Spinal cord (tissue), 10 donors: Measurements from ENCODE around the gene CTSG. TPM values are rescaled to one million over a fixed set of nuclear protein-coding genes. Genes with fewer than 3 reads are reported as not detected.
"Not testable (repeated sequence)": the region's sequence is repeated elsewhere in the genome, so short reads cannot be mapped to it uniquely, and the experiment has no call there.

Source experiments
- DNase-seq, 6 donors: peaks; one replicate each; pipeline versions ENCODE4 v3.0.0 to v3.0.0-alpha.2; 2013 to 2015; ENCODE audit warnings: low spot score in 6 of 6, low read depth in 4 of 6
- H3K27ac ChIP-seq: one replicate; pipeline ENCODE4 v1.5.1; 2013; ENCODE audit warnings: low read depth, low read length, control low read depth
- H3K27me3 ChIP-seq: one replicate; pipeline ENCODE4 v1.6.1; 2013; ENCODE audit warnings: low read length; ENCODE audit not compliant: control insufficient read depth, insufficient read depth
- H3K36me3 ChIP-seq: one replicate; pipeline ENCODE4 v1.6.1; 2013; ENCODE audit warnings: low read length; ENCODE audit not compliant: control insufficient read depth, insufficient read depth
- H3K4me1 ChIP-seq: one replicate; pipeline ENCODE4 v1.6.1; 2013; ENCODE audit warnings: low read length; ENCODE audit not compliant: control insufficient read depth, insufficient read depth
- H3K4me3 ChIP-seq: one replicate; pipeline ENCODE4 v1.5.1; 2013; ENCODE audit warnings: low read depth, low read length, control low read depth
- H3K9me3 ChIP-seq: one replicate; pipeline ENCODE4 v1.6.1; 2013; ENCODE audit warnings: low read length; ENCODE audit not compliant: control insufficient read depth, insufficient read depth
- WGBS: methylation state at CpG from one replicate; pipeline ENCODE4 v1.1.5; 2013; ENCODE audit warnings: missing lambda C conversion rate; ENCODE audit not compliant: insufficient coverage; 5-methylcytosine and 5-hydroxymethylcytosine counted together
- polyA plus RNA-seq, 2 donors: library from polyadenylated mRNA; unstranded; fragments of 120-200 nt; gene quantifications; one replicate each; pipeline ENCODE4 v1.2.1, GENCODE V29; 2013; ENCODE audit not compliant: insufficient read length in 2 of 2
- total RNA-seq, 2 donors: library from RNA; depleted of rRNA in 1 of 2; stranded (reverse); fragments of 120-200 nt in 1 of 2; fragments of >200 nt in 1 of 2; gene quantifications; one replicate each; pipeline versions ENCODE4 v1.2.3 to v1.2.4, GENCODE V29; 2013 to 2014
- donor health status: healthy.

The CTSG gene
- total and polyA plus RNA-seq, 4 donors: 0.36 to 23.0 (median 4.6) TPM; not detected in 1

DNA sequence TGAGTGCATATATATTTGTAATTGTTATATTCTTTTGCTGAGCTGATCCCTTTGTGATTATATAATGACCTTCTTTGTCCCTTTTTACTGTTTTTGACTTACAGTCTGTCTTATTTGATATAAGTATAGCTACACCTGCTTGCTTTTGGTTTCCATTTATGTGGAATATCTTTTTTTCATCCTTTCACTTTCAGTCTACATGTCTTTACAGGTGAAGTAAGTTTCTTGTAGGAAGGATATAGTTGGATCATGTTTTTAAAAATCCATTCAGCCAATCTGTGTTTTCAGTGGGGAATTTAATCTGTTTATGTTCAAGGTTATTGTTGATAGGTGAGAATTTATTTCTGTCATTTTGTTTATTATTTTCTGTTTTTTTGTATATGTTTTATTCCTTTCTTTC is 21.4 kb upstream of the CTSG start:
- no peaks in the 10 kb centered on the region for H3K36me3 ChIP-seq
- DNase-seq: no peak
- H3K27ac ChIP-seq: no peak overlapping the region
- no peaks in the 10 kb centered on the region for H3K27me3 ChIP-seq
- H3K4me1 ChIP-seq: no peaks in the 10 kb centered on the region
- no peak overlapping the region for H3K4me3 ChIP-seq
- peaks cover 5% of the 10 kb centered on the region for H3K9me3 ChIP-seq

DNA sequence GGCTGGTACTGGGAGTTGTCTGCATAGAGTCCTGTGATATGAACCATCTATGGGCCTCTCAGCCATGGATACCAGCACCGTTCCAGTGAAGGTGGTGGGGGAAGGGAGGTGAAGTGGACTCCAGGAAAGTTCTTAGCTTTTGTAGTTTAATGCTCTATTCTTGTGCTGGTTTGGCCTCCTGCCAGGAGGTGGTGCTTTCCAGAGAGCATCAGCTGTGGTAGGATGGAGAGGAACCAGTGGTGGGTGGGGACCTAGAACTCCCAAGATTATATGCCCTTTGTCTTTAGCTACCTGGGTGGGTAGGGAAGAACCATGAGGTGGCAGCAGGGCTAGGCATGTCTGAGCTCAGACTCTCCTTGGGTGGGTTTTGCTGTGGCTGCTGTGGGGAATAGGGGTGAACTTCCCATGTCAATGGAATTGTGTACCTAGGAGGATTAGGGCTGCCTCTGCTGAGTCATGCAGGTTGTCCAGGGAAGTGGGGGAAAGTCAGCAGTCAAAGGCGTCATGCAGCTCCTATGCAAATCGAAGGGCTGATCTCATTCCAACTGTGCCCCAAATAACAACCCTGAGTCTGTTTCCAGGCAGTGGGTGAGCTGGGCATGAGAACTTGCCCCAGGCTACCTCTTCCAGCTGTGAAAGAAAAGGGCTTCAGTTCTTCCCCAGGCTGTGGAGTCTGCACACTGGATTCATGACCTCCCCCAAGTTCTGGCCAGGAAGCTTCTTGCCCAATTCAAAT is 19.2 kb upstream of the CTSG start:
- WGBS: 72% methylated on average over 3 of the region's 3 CpGs
- Histone ChIP-seq H3K27me3 (no peaks in the 10 kb centered on the region), H3K9me3 (peaks cover 6% of the 10 kb centered on the region), H3K36me3 (no peaks in the 10 kb centered on the region), H3K4me3 (no peak overlapping the region), H3K27ac (no peak overlapping the region), H3K4me1 (no peaks in the 10 kb centered on the region)
- no peak for DNase-seq

DNA sequence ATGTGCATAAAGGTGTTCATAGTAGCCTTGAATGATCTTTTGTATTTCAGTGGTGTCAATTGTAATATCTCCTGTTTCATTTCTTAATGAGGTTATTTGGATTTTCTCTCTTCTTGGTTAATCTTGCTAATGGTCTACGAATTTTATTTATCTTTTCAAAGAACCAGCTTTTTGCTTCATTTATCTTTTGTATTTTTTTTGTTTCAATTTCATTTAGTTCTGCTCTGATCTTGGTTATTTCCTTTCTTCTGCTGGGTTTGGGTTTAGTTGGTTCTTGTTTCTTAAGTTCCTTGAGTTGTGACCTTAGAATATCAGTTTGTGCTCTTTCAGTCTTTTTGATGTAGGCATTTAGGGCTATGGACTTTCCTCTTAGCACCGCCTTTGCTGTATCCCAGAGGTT is 15.0 kb upstream of the CTSG start:
- H3K36me3 ChIP-seq, H3K4me1 ChIP-seq, DNase-seq, H3K4me3 ChIP-seq, H3K9me3 ChIP-seq, H3K27ac ChIP-seq, H3K27me3 ChIP-seq: not testable (repeated sequence)
- no CpG with 5 or more reads among the region's 2 CpGs for WGBS

DNA sequence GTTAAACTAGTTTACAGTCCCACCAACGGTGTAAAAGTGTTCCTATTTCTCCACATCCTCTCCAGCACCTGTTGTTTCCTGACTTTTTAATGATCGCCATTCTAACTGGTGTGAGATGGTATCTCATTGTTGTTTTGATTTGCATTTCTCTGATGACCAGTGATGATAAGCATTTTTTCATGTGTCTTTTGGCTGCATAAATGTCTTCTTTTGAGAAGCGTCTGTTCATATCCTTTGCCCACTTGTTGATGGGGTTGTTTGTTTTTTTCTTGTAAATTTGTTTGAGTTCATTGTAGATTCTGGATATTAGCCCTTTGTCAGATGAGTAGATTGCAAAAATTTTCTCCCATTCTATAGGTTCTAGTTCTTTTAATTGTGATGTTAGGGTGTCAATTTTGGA is 8.4 kb upstream of the CTSG start:
- not testable (repeated sequence) for H3K9me3 ChIP-seq, H3K4me3 ChIP-seq, H3K4me1 ChIP-seq, DNase-seq, H3K27me3 ChIP-seq, H3K36me3 ChIP-seq, H3K27ac ChIP-seq
- WGBS: no CpG with 5 or more reads among the region's 3 CpGs

DNA sequence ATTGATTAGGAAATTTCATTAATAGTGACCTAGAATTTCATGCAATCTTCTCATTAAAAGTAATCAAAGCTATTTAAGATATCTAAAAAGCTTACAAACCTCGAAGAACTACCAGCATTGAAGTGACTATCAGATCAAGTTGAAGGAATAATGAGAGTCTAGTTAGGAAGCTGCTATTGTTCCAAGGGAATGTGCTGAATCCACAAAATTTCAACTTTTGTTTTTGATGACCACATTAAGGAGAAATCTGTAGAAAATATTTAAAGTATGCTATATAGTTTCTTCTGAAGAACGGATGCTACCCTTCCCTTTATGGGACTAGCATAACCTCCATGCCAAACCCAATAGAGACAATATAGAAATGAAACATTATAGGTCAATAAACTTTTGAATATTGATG is 2.5 kb upstream of the CTSG start:
- Histone ChIP-seq H3K27ac (no peak overlapping the region), H3K4me1 (no peaks in the 10 kb centered on the region), H3K27me3 (no peaks in the 10 kb centered on the region), H3K36me3 (no peaks in the 10 kb centered on the region), H3K9me3 (no peaks in the 10 kb centered on the region), H3K4me3 (no peak overlapping the region)
- no CpG with 5 or more reads among the region's 2 CpGs for WGBS
- no peak for DNase-seq

DNA sequence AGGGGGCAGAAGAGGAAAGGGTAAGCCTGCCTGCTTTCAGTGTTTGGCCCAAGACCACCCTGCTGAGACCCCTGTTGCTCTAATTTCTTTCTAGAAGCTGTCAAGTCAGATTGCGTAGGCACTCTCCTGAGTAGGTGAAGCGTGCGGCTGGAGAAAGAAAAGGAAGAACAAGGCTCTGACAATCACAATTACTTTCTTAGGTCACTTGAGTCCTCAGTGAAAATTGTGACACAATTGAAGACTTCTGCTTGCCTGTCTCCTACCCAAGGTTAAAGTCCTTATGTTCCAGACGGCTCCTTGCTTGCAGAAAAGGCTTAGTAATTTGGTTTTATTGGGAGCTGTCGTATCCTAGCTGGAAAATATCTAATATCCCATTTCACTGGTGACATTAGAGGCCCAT is 721 bp upstream of the CTSG start:
- Histone ChIP-seq H3K4me3 (no peak overlapping the region), H3K27me3 (no peaks in the 10 kb centered on the region), H3K4me1 (no peaks in the 10 kb centered on the region), H3K9me3 (no peaks in the 10 kb centered on the region), H3K36me3 (no peaks in the 10 kb centered on the region), H3K27ac (no peak overlapping the region)
- WGBS: 67% methylated on average over 1 of the region's 5 CpGs
- no peak for DNase-seq

DNA sequence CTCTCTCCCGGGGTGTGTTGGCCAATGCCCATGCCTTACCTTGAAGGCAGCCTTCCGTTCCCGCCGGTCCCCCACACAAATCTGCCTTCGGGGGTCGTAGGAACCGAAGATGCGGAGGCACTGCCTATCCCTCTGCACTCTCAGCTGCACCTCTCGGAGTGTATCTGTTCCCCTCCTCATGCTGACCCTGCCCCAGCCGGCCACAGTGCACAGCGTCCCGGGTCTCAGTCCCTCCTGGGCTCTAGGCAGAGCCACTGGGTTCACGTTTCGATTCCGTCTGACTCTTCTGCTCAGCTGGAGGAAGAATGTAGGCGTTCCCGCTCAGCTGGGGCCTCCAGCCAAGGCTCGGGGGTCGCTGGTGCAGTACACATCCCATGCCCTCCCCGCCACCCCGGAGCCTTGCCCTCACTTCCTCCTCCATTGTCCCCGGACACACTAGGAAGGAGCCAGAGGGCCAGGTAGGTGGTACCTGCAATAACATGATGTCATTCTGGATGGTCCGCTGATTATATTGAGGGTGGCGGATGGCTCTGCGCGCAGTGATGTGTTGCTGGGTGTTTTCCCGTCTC is 1.8 kb downstream of the CTSG start:
- Histone ChIP-seq H3K27ac (no peak overlapping the region), H3K36me3 (no peaks in the 10 kb centered on the region), H3K27me3 (no peaks in the 10 kb centered on the region), H3K4me3 (no peak overlapping the region), H3K9me3 (no peaks in the 10 kb centered on the region), H3K4me1 (no peaks in the 10 kb centered on the region)
- 86% methylated on average over 26 of the region's 27 CpGs for WGBS
- no peak for DNase-seq

DNA sequence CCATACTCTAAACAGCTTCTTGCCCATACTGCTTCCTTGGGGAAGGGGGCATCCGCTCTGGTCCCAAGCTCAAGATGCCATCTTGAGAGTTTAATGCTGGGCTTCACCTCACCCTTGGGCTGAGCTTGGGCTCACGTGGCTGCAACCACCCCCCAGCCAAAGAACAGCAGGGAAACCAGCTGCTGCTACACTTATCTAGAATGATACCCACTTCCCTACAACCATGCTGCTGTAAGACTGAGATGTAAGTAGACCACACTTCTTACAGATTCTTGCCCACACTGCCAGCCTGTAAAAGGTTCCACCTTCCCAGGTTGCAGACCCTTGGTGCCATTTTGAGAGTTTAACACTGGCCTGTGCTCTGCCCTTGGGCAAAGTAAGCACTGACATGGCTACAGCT is 9.7 kb downstream of the CTSG start:
- WGBS: 100% methylated on average over 1 of the region's 2 CpGs
- H3K4me3 ChIP-seq: no peak overlapping the region
- H3K9me3 ChIP-seq: peaks cover 2% of the 10 kb centered on the region
- no peak for DNase-seq
- H3K27me3 ChIP-seq: no peaks in the 10 kb centered on the region
- H3K27ac ChIP-seq: no peak overlapping the region
- no peaks in the 10 kb centered on the region for H3K36me3 ChIP-seq
- H3K4me1 ChIP-seq: no peaks in the 10 kb centered on the region

DNA sequence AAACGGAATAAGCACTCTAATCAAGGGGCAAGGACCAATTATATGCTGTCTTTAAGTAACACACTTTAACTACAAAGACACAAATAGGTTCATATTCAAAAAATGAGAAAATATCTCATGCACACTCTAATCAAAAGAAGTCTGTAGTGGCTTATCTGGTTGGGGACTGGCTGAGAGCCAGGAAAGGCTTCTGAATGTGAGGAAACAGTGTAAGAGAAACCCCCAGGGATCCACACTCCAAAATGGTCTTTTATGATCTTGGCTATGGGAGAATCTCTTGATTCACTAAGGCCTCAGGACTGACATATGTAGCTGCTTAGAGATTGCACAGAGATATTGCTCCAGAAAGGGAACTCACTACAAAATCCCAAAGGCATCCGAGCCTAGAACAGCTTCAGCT is 10.3 kb downstream of the CTSG start:
- H3K36me3 ChIP-seq: no peaks in the 10 kb centered on the region
- H3K27me3 ChIP-seq: no peaks in the 10 kb centered on the region
- H3K4me1 ChIP-seq: no peaks in the 10 kb centered on the region
- 83% methylated on average over 1 of the region's 2 CpGs for WGBS
- no peak overlapping the region for H3K27ac ChIP-seq
- H3K9me3 ChIP-seq: peaks cover 2% of the 10 kb centered on the region
- H3K4me3 ChIP-seq: no peak overlapping the region
- DNase-seq: no peak

DNA sequence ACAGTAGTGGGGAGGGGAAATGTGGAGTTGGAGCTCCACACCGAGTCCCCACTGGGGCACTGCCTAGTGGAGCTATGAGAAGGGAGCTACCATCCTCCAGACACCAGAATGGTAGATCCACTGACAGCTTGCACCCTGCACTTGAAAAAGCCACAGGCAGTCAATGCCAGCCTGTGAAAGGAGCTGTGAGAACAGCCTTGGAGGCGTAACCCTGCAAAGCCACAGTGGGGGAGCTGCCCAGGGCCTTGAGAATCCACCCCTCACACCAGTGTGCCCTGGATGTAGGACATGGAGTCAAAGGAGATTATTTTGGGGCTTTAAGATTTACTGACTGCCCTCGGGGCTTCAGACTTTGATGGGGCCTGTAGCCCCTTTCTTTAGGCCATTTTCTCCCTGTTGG is 12.5 kb downstream of the CTSG start:
- no peaks in the 10 kb centered on the region for H3K36me3 ChIP-seq
- H3K27me3 ChIP-seq: no peaks in the 10 kb centered on the region
- peaks cover 2% of the 10 kb centered on the region for H3K9me3 ChIP-seq
- no peak overlapping the region for H3K4me3 ChIP-seq
- no peak overlapping the region for H3K27ac ChIP-seq
- no peaks in the 10 kb centered on the region for H3K4me1 ChIP-seq
- DNase-seq: no peak
- WGBS: 40% methylated on average over 1 of the region's 3 CpGs
